Measurements from ENCODE around the gene MTF1.

MTF1 gene

DNA sequence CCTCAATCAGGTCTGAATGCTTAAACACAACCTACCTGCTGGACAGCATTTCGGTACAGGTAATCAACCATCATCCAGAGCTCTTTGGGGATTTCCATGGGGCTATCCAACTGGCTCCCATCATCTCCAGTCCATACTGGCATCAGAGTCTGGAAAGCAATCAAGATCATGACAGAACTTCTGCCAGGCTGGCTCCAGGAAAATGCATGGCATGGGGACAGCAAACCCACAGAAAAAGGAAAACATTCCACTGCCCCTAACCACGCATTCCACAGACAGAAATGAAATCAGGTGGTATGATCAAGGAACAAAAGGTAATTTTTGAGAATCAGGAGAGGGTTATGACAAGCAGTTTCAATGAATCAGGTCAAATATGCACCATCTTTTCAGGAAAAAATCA is 9.1 kb upstream of the MTF1 start:
- in situ Hi-C loops (cut with MboI; ENCODE audit: low sequenced_read_pairs): no loop called here

DNA sequence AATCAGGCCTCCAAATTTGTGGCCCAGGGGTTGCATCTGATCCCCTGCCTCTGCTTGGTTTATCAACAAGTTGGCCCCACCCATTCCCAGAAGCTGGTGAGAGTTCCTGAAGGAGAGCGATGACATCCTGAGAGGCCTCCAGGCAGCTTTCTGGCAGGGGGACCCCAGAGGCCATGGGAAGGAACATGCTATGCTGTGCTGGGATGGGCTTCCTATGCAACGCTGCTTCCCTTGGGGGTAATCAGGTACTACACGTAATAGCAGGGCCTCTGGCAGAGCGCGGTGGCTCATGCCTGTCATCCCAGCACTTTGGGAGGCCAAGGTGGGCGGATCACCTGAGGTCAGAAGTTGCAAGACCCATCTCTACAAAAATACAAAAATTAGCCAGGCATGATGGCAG is 8.4 kb upstream of the MTF1 start:
- in situ Hi-C loops (cut with MboI; ENCODE audit: low sequenced_read_pairs): no loop called here

GRCh38 chr1:37866491-37866890 is 7.1 kb upstream of the MTF1 start:
- in situ Hi-C loops (cut with MboI; ENCODE audit: low sequenced_read_pairs): no loop called here

GRCh38 chr1:37865348-37866120 is 6.1 kb upstream of the MTF1 start:
- in situ Hi-C loops (cut with MboI; ENCODE audit: low sequenced_read_pairs): no loop called here

DNA sequence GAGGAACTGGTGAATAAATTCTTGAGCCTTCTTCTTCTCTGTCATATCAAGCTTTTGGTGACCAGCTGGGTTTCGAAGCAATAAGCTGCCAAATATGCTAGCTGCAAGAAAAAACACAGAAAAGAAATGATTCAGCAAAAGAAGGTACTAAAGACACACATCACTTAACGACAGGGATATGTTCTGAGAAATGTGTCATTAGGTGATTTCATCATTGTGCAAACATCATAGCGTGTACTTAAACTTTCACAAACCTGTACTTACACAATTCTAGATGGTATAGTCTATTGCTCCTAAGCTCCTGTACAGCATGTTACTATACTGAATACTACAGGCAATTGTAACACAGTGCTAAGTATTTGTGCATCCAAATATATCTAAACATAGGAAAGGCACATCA is 2.9 kb upstream of the MTF1 start:
- in situ Hi-C loops (cut with MboI; ENCODE audit: low sequenced_read_pairs): no loop called here

GRCh38 chr1:37861151-37861550 is 1.8 kb upstream of the MTF1 start:
- in situ Hi-C loops (cut with MboI; ENCODE audit: low sequenced_read_pairs): no loop called here

GRCh38 chr1:37860346-37860666 is 914 bp upstream of the MTF1 start:
- in situ Hi-C loops (cut with MboI; ENCODE audit: low sequenced_read_pairs): no loop called here

- in situ Hi-C loops (cut with MboI; ENCODE audit: low sequenced_read_pairs): no loop called here
Observed at GRCh38 chr1:37858931-37859506, 373 bp downstream of the MTF1 start.

- in situ Hi-C loops (cut with MboI; ENCODE audit: low sequenced_read_pairs): no loop called here
Observed at GRCh38 chr1:37854406-37854805, 5.0 kb downstream of the MTF1 start.

GRCh38 chr1:37853157-37853556 is 6.2 kb downstream of the MTF1 start:
- in situ Hi-C loops (cut with MboI; ENCODE audit: low sequenced_read_pairs): no loop called here

- in situ Hi-C loops (cut with MboI; ENCODE audit: low sequenced_read_pairs): no loop called here
Observed at GRCh38 chr1:37851782-37852210, 7.6 kb downstream of the MTF1 start.

GRCh38 chr1:37851262-37851661 is 8.1 kb downstream of the MTF1 start:
- in situ Hi-C loops (cut with MboI; ENCODE audit: low sequenced_read_pairs): no loop called here

DNA sequence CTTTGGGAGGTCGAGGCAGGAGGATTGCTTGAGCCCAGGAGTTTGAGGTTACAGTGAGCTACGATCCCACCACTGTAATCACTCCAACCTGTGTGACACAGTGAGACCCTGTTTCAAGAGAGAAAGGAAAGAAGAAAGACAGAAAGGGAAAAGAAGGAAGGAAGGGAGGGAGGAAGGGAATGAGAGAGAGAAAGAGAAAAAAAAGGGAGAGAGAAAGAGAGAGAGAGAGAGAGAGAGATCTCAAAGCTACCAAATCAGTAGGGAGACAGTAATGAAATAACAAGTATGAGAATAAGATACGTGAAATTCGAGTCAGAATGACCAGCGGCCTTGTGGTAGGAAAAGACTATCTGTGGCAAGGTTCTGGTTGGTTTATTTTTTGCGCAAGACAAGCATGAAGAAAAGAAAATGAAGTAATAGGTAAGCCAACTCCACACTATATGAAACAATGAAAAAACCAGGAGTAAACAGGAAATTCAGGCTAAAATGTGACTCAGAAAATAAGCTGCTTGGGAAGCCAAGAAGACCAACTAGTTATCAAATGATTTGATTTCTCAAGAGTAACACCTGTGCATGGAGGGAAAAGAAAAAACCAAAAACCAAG is 8.9 kb downstream of the MTF1 start:
- in situ Hi-C loops (cut with MboI; ENCODE audit: low sequenced_read_pairs): no loop called here

DNA sequence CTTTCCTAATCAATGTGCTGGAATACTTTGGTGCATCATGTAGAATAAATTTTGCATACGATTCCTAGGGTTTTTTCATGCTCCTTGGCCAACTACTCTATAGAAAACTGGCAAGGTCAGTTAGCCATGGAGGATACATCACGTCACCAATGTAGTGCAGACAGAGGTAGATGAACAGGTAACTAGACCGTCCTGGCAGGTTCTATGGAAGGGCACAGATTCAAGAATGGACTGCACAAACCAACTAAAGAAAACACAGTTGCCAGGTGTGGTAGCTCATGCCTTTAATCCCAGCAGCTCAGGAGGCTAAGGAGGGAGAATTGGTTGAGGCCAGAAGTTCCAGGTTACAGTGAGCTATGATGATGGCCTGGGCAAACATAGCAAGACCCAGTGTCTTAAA is 9.9 kb downstream of the MTF1 start:
- in situ Hi-C loops (cut with MboI; ENCODE audit: low sequenced_read_pairs): no loop called here

- in situ Hi-C loops (cut with MboI; ENCODE audit: low sequenced_read_pairs): no loop called here
Observed at GRCh38 chr1:37846647-37847339, 12.6 kb downstream of the MTF1 start.

- in situ Hi-C loops (cut with MboI; ENCODE audit: low sequenced_read_pairs): no loop called here
Observed at GRCh38 chr1:37845786-37846185, 13.6 kb downstream of the MTF1 start.

- in situ Hi-C loops (cut with MboI; ENCODE audit: low sequenced_read_pairs): no loop called here
Observed at GRCh38 chr1:37845049-37845646, 14.2 kb downstream of the MTF1 start.

DNA sequence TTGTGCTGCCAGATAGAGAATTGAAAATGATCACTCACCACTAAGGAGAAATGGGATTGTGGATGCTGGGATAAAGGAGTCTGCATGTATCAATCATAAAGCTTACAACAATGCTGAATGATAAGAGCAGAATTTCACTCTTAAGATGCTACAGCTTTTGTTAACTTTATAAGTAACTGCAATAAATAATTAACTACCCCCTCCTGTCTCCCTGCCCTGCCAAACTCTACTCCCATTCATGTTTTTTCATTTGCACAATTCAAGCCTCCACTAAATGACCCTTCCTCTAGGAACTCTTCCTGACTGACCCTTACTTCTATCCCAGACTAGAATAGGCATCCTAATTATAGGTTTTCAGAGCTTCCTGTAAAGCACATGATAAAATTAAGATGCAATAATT is 14.9 kb downstream of the MTF1 start:
- in situ Hi-C loops (cut with MboI; ENCODE audit: low sequenced_read_pairs): no loop called here

DNA sequence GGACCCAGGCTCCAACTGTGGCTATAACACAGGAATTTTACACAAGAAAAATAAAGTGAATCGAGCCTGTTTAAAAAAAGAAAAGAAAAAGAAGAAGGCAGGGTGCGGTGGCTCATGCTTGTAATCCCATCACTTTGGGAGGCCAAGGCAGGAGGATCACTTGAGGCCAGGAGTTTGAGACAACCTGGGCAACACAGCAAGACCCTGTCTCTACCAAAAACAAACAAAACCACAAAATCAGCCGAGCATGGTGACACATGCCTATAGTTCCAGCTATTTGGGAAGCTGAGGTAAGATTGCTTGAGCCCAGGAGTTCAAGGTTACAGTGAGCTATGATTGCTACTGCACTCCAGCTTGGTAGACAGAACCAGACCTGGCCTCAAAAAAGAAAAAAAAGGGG is 17.7 kb downstream of the MTF1 start:
- in situ Hi-C loops (cut with MboI; ENCODE audit: low sequenced_read_pairs): no loop called here

GRCh38 chr1:37840711-37841110 is 18.7 kb downstream of the MTF1 start:
- in situ Hi-C loops (cut with MboI; ENCODE audit: low sequenced_read_pairs): no loop called here

DNA sequence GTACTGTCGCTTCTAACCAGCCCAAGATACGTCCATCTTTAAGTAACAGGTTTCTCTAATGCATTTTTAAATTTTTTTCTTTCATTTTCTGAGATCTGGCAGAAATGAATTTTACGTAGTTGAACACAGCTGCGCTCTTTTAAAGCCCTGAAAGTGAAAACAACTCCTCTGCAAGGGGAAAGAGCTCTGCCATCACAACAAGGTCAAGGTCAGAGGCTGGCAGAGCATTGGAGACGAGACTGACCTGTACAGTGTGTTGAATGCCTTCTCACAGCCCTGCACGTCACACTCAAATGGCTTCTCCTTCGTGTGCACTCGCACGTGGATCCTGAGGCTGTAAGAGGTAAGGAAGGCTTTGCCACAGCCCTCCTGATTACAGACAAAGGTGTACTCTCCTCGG is 19.7 kb downstream of the MTF1 start:
- in situ Hi-C loops (cut with MboI; ENCODE audit: low sequenced_read_pairs): no loop called here

- in situ Hi-C loops (cut with MboI; ENCODE audit: low sequenced_read_pairs): no loop called here
Observed at GRCh38 chr1:37836788-37837187, 22.6 kb downstream of the MTF1 start.

Data from HL-60/S4 treated with phorbol 12-myristate 13-acetate at 8.2 ng/mL for 4 days and 3 days (cell line).